ENCODE results near the gene DGKD.

- TF ChIP-seq ZNF274 (IDR thresholded peaks at IDR 0.05; ENCODE audit: low read depth, low read length) = no peak
- TF ChIP-seq YY1 (IDR thresholded peaks at IDR 0.05; ENCODE audit: insufficient read depth, insufficient read length) = no peak
- no peak for TF ChIP-seq SUZ12 (IDR thresholded peaks at IDR 0.05; ENCODE audit: extremely low read depth, insufficient read depth, insufficient read length)
Observed at GRCh38 chr2:233435436-233436190, 81.3 kb downstream of the DGKD start.

Data from NT2/D1 (cell line).